OCI-LY7 (cell line): ENCODE results near the gene APOD.
"Not testable (repeated sequence)": the region's sequence is repeated elsewhere in the genome, so short reads cannot be mapped to it uniquely, and the experiment has no call there.

Source experiments
- CTCF ChIP-seq: fragments of 200-600 bp; sonication (generic); conservative IDR thresholded peaks from 2 replicates; pipeline ENCODE4 v1.5.1; 2014; ENCODE audit warnings: mild to moderate bottlenecking, antibody characterized with exemption, low read length, moderate library complexity, mixed read lengths
- EZH2phosphoT487 ChIP-seq: fragments of 200-600 bp; sonication (generic); IDR thresholded peaks from 2 replicates; pipeline ENCODE4 v1.6.1; 2018; ENCODE audit warnings: low read depth, borderline replicate concordance, mild to moderate bottlenecking, mixed run types, antibody characterized with exemption, low read length, moderate library complexity, mixed read lengths

- not testable (repeated sequence) for TF ChIP-seq CTCF, EZH2phosphoT487
Measured at GRCh38 chr3:195617784-195618659, 34.3 kb upstream of the APOD start.
